Measurements from ENCODE around the gene PREX1. TPM values are rescaled to one million over a fixed set of nuclear protein-coding genes. Genes with fewer than 3 reads are reported as not detected.

PREX1 gene
- total and polyA plus RNA-seq, 4 donors = 29.5 to 121 (median 69.3) TPM

GRCh38 chr20:48695255-48695654 lies 132.5 kb downstream of the PREX1 start:
- Histone ChIP-seq H3K4me1 (ENCODE audit: control insufficient read depth in 5 of 5, insufficient read depth in 5 of 5, low read length in 5 of 5) (peaks cover 0 to 23% (median 17%) of the 10 kb centered on the region in 5 donors), H3K9me3 (ENCODE audit: control insufficient read depth in 4 of 4, insufficient read depth in 3 of 4, low read length in 3 of 4) (no peaks in the 10 kb centered on the region), H3K9ac (ENCODE audit: insufficient read depth in 1 of 2, low read length in 2 of 2) (no peak overlapping the region), H3K27me3 (ENCODE audit: control insufficient read depth in 3 of 3, insufficient read depth in 3 of 3, low read length in 2 of 3) (no peaks in the 10 kb centered on the region), H3K4me3 (peak overlapping the region; percentile 5), H3K27ac (ENCODE audit: low read depth in 1 of 2, low read length in 1 of 2) (no peak overlapping the region), H3K36me3 (ENCODE audit: control insufficient read depth in 4 of 4, insufficient read depth in 4 of 4, low read length in 4 of 4) (peaks cover 0 to 18% (median 0%) of the 10 kb centered on the region in 4 donors)
- 51 to 69% methylated on average over 2 of the region's 2 CpGs for WGBS, 2 donors
- DNase-seq (peak in 2 of 3 donors; percentile 51 to 56), ATAC-seq (ENCODE audit: insufficient read depth, low FRiP score) (no peak)
- TF ChIP-seq CTCF (IDR thresholded peaks at IDR 0.05; ENCODE audit: control extremely low read depth, extremely low read depth) = no peak

GRCh38 chr20:48694381-48694865 lies 133.4 kb downstream of the PREX1 start:
- TF ChIP-seq CTCF (IDR thresholded peaks at IDR 0.05; ENCODE audit: control extremely low read depth, extremely low read depth) = no peak
- peaks cover 0 to 23% (median 17%) of the 10 kb centered on the region in 5 donors for H3K4me1 ChIP-seq (ENCODE audit: control insufficient read depth in 5 of 5, insufficient read depth in 5 of 5, low read length in 5 of 5)
- H3K4me3 ChIP-seq = no peak overlapping the region
- peaks cover 0 to 17% (median 0%) of the 10 kb centered on the region in 4 donors for H3K36me3 ChIP-seq (ENCODE audit: control insufficient read depth in 4 of 4, insufficient read depth in 4 of 4, low read length in 4 of 4)
- no peaks in the 10 kb centered on the region for H3K27me3 ChIP-seq (ENCODE audit: control insufficient read depth in 3 of 3, insufficient read depth in 3 of 3, low read length in 2 of 3)
- no peak overlapping the region for H3K27ac ChIP-seq (ENCODE audit: low read depth in 1 of 2, low read length in 1 of 2)
- H3K9me3 ChIP-seq (ENCODE audit: control insufficient read depth in 4 of 4, insufficient read depth in 3 of 4, low read length in 3 of 4) = no peaks in the 10 kb centered on the region
- DNase-seq (no peak), ATAC-seq (ENCODE audit: insufficient read depth, low FRiP score) (no peak)
- H3K9ac ChIP-seq (ENCODE audit: insufficient read depth in 1 of 2, low read length in 2 of 2) = no peak overlapping the region
- 91 to 95% methylated on average over 7 of the region's 7 CpGs for WGBS, 2 donors

- H3K27ac ChIP-seq (ENCODE audit: low read depth in 1 of 2, low read length in 1 of 2) = no peak overlapping the region
- H3K9ac ChIP-seq (ENCODE audit: insufficient read depth in 1 of 2, low read length in 2 of 2) = no peak overlapping the region
- TF ChIP-seq CTCF (IDR thresholded peaks at IDR 0.05; ENCODE audit: control extremely low read depth, extremely low read depth) = no peak
- H3K4me3 ChIP-seq = no peak overlapping the region
- ATAC-seq (ENCODE audit: insufficient read depth, low FRiP score) (no peak), DNase-seq (peak; percentile 89 to 96 (median 93))
- 73 to 78% methylated on average over 7 of the region's 7 CpGs for WGBS, 2 donors
- peaks cover 0 to 19% (median 13%) of the 10 kb centered on the region in 5 donors for H3K4me1 ChIP-seq (ENCODE audit: control insufficient read depth in 5 of 5, insufficient read depth in 5 of 5, low read length in 5 of 5)
- H3K9me3 ChIP-seq (ENCODE audit: control insufficient read depth in 4 of 4, insufficient read depth in 3 of 4, low read length in 3 of 4) = no peaks in the 10 kb centered on the region
- peaks cover 0 to 18% (median 0%) of the 10 kb centered on the region in 4 donors for H3K36me3 ChIP-seq (ENCODE audit: control insufficient read depth in 4 of 4, insufficient read depth in 4 of 4, low read length in 4 of 4)
- no peaks in the 10 kb centered on the region for H3K27me3 ChIP-seq (ENCODE audit: control insufficient read depth in 3 of 3, insufficient read depth in 3 of 3, low read length in 2 of 3)
Measured at GRCh38 chr20:48691523-48691922, 136.3 kb downstream of the PREX1 start.

- no peak overlapping the region for H3K27ac ChIP-seq (ENCODE audit: low read depth in 1 of 2, low read length in 1 of 2)
- no peaks in the 10 kb centered on the region for H3K27me3 ChIP-seq (ENCODE audit: control insufficient read depth in 3 of 3, insufficient read depth in 3 of 3, low read length in 2 of 3)
- peak; percentile 77 to 88 (median 84) for DNase-seq
- no peak overlapping the region for H3K9ac ChIP-seq (ENCODE audit: insufficient read depth in 1 of 2, low read length in 2 of 2)
- H3K36me3 ChIP-seq (ENCODE audit: control insufficient read depth in 4 of 4, insufficient read depth in 4 of 4, low read length in 4 of 4) = peaks cover 0 to 18% (median 0%) of the 10 kb centered on the region in 4 donors
- WGBS, 2 donors = 63 to 69% methylated on average over 18 of the region's 18 CpGs
- peaks cover 0 to 25% (median 15%) of the 10 kb centered on the region in 5 donors for H3K4me1 ChIP-seq (ENCODE audit: control insufficient read depth in 5 of 5, insufficient read depth in 5 of 5, low read length in 5 of 5)
- H3K4me3 ChIP-seq = no peak overlapping the region
- TF ChIP-seq CTCF (IDR thresholded peaks at IDR 0.05; ENCODE audit: control extremely low read depth, extremely low read depth) = no peak
- no peaks in the 10 kb centered on the region for H3K9me3 ChIP-seq (ENCODE audit: control insufficient read depth in 4 of 4, insufficient read depth in 3 of 4, low read length in 3 of 4)
- no peak for ATAC-seq (ENCODE audit: insufficient read depth, low FRiP score)
Measured at GRCh38 chr20:48690888-48691287, 136.9 kb downstream of the PREX1 start.

All from lung (tissue), 12 donors.